ENCODE results near the gene C1orf105. TPM values are rescaled to one million over a fixed set of nuclear protein-coding genes. Genes with fewer than 3 reads are reported as not detected.

Gene C1orf105
- polyA plus RNA-seq, 1 donor (not counting 4 experiments of a cell fraction or from before 2014, with no cell fraction given) = not detected

GRCh38 chr1:172384656-172385055 lies 35.8 kb upstream of the C1orf105 start:
- Histone ChIP-seq H2AFZ (ENCODE audit: control insufficient read depth, low read length) (no peak overlapping the region), H3K4me1 (ENCODE audit: control insufficient read depth, extremely low read depth, insufficient read depth, low read length) (no peaks in the 10 kb centered on the region), H4K20me1 (ENCODE audit: control insufficient read depth, extremely low read depth, insufficient read depth, low read length) (no peaks in the 10 kb centered on the region), H3K9ac (ENCODE audit: control insufficient read depth, extremely low read depth, insufficient read depth, low read length) (no peak overlapping the region), H3K4me3 (ENCODE audit: control insufficient read depth in 2 of 3, extremely low read depth in 1 of 3, insufficient read depth in 2 of 3, low read depth in 1 of 3, low read length in 3 of 3) (no peak overlapping the region), H3K79me2 (ENCODE audit: control insufficient read depth, insufficient read depth, low read length) (no peaks in the 10 kb centered on the region), H3K4me2 (ENCODE audit: control insufficient read depth, extremely low read depth, insufficient read depth, low read depth, low read length) (no peak overlapping the region), H3K27me3 (ENCODE audit: control insufficient read depth, extremely low read depth, insufficient read depth, low read length) (no peaks in the 10 kb centered on the region), H3K9me3 (ENCODE audit: control insufficient read depth, low read depth, low read length) (no peaks in the 10 kb centered on the region), H3K36me3 (ENCODE audit: control insufficient read depth in 2 of 2, extremely low read depth in 1 of 2, insufficient read depth in 2 of 2, low read length in 2 of 2) (no peaks in the 10 kb centered on the region), H3K27ac (ENCODE audit: control insufficient read depth, insufficient read depth, low read length) (no peak overlapping the region), H3K9me1 (ENCODE audit: control insufficient read depth, extremely low read depth, insufficient read depth, low read length) (no peaks in the 10 kb centered on the region)
- TF ChIP-seq CTCF (optimal IDR thresholded peaks at IDR 0.05 in 1 of 3, IDR thresholded peaks at IDR 0.05 in 1 of 3, conservative IDR thresholded peaks at IDR 0.05 in 1 of 3; ENCODE audit: extremely low read depth in 1 of 3, insufficient read depth in 2 of 3, low read length in 3 of 3) = no peak
- TF ChIP-seq EZH2 (IDR thresholded peaks at IDR 0.05; ENCODE audit: low read length) = no peak
- FAIRE-seq (no peak), DNase-seq (ENCODE audit: low read depth, low spot score) (no peak)
- dilution Hi-C loops (cut with MboI; ENCODE audit: extremely low pct_ligation_motif_present, low sequenced_read_pairs) = no loop called here

- H2AFZ ChIP-seq (ENCODE audit: control insufficient read depth, low read length) = no peak overlapping the region
- TF ChIP-seq EZH2 (IDR thresholded peaks at IDR 0.05; ENCODE audit: low read length) (no peak), CTCF (optimal IDR thresholded peaks at IDR 0.05 in 1 of 3, IDR thresholded peaks at IDR 0.05 in 1 of 3, conservative IDR thresholded peaks at IDR 0.05 in 1 of 3; ENCODE audit: extremely low read depth in 1 of 3, insufficient read depth in 2 of 3, low read length in 3 of 3) (no peak)
- H3K27me3 ChIP-seq (ENCODE audit: control insufficient read depth, extremely low read depth, insufficient read depth, low read length) = no peaks in the 10 kb centered on the region
- no peaks in the 10 kb centered on the region for H3K36me3 ChIP-seq (ENCODE audit: control insufficient read depth in 2 of 2, extremely low read depth in 1 of 2, insufficient read depth in 2 of 2, low read length in 2 of 2)
- FAIRE-seq = no peak
- no peaks in the 10 kb centered on the region for H4K20me1 ChIP-seq (ENCODE audit: control insufficient read depth, extremely low read depth, insufficient read depth, low read length)
- no peak for DNase-seq (ENCODE audit: low read depth, low spot score)
- dilution Hi-C loops (cut with MboI; ENCODE audit: extremely low pct_ligation_motif_present, low sequenced_read_pairs) = no loop called here
- no peaks in the 10 kb centered on the region for H3K9me1 ChIP-seq (ENCODE audit: control insufficient read depth, extremely low read depth, insufficient read depth, low read length)
- H3K4me1 ChIP-seq (ENCODE audit: control insufficient read depth, extremely low read depth, insufficient read depth, low read length) = peaks cover 6% of the 10 kb centered on the region
- no peak overlapping the region for H3K4me3 ChIP-seq (ENCODE audit: control insufficient read depth in 2 of 3, extremely low read depth in 1 of 3, insufficient read depth in 2 of 3, low read depth in 1 of 3, low read length in 3 of 3)
- no peaks in the 10 kb centered on the region for H3K9me3 ChIP-seq (ENCODE audit: control insufficient read depth, low read depth, low read length)
- no peak overlapping the region for H3K9ac ChIP-seq (ENCODE audit: control insufficient read depth, extremely low read depth, insufficient read depth, low read length)
- H3K79me2 ChIP-seq (ENCODE audit: control insufficient read depth, insufficient read depth, low read length) = no peaks in the 10 kb centered on the region
- no peak overlapping the region for H3K4me2 ChIP-seq (ENCODE audit: control insufficient read depth, extremely low read depth, insufficient read depth, low read depth, low read length)
- no peak overlapping the region for H3K27ac ChIP-seq (ENCODE audit: control insufficient read depth, insufficient read depth, low read length)
Observed at GRCh38 chr1:172386046-172386445, 34.4 kb upstream of the C1orf105 start.

Measured in keratinocyte (primary cell).